Measurements from ENCODE around the gene CA10. TPM values are rescaled to one million over a fixed set of nuclear protein-coding genes. Genes with fewer than 3 reads are reported as not detected.

CA10 gene
- total RNA-seq, 1 experiment from 2014 or later: not detected

DNA sequence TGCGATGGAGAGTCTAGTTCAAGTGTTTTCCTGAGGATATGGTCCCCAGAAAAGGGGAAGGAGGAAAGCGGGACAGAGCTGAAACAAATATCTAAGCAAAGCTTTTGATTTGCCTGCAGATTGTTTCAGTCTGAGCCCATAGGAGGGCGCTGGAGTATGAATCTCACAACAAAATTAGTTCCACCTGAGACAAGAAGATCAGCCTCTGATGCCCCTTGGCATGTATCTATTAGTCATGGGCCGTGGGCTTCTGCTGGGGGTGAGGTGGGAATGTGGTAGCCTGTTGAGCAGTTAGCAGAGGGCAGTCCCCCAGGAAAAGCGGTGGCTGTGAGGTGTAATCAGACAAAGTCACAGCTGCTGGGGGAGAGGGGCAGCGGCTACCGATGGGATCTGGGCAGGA is 446.9 kb downstream of the CA10 start:
- ChIA-PET CTCF (no interaction called here), POLR2A (no interaction called here)
- Histone ChIP-seq H3K27me3 (replicated peaks; ENCODE audit: control insufficient read depth, insufficient read depth, low read length) (no peaks in the 10 kb centered on the region), H3K4me3 (ENCODE audit: low read depth, low read length) (no peak overlapping the region), H3K4me1 (peaks cover 12% of the 10 kb centered on the region), H3K9me3 (no peaks in the 10 kb centered on the region), H3K36me3 (ENCODE audit: control insufficient read depth, insufficient read depth, low read length) (no peaks in the 10 kb centered on the region)
- Mint-ChIP-seq H3K36me3 (ENCODE audit: insufficient read depth, unreplicated experiment) (no peaks in the 10 kb centered on the region), H3K4me3 (ENCODE audit: unreplicated experiment) (no peak overlapping the region), H3K27ac (ENCODE audit: unreplicated experiment) (no peak overlapping the region), H3K9me3 (ENCODE audit: unreplicated experiment) (no peaks in the 10 kb centered on the region), H3K27me3 (ENCODE audit: insufficient read depth, unreplicated experiment) (peaks cover 10% of the 10 kb centered on the region), H3K4me1 (ENCODE audit: low read depth, unreplicated experiment) (peaks cover 12% of the 10 kb centered on the region)
- DNase-seq: no peak
- BruUV-seq (replicated peaks): no TSS peak
- intact Hi-C loops (cut with micrococcal nuclease; ENCODE audit: unreplicated experiment): no loop called here
- TF ChIP-seq, protein P1, sequence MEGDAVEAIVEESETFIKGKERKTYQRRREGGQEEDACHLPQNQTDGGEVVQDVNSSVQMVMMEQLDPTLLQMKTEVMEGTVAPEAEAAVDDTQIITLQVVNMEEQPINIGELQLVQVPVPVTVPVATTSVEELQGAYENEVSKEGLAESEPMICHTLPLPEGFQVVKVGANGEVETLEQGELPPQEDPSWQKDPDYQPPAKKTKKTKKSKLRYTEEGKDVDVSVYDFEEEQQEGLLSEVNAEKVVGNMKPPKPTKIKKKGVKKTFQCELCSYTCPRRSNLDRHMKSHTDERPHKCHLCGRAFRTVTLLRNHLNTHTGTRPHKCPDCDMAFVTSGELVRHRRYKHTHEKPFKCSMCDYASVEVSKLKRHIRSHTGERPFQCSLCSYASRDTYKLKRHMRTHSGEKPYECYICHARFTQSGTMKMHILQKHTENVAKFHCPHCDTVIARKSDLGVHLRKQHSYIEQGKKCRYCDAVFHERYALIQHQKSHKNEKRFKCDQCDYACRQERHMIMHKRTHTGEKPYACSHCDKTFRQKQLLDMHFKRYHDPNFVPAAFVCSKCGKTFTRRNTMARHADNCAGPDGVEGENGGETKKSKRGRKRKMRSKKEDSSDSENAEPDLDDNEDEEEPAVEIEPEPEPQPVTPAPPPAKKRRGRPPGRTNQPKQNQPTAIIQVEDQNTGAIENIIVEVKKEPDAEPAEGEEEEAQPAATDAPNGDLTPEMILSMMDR (IDR thresholded peaks at IDR 0.05; ENCODE audit: insufficient read depth in 1 of 2, low read depth in 1 of 2, low read length in 1 of 2, severe bottlenecking in 1 of 2, unreplicated experiment in 1 of 2): no peak

DNA sequence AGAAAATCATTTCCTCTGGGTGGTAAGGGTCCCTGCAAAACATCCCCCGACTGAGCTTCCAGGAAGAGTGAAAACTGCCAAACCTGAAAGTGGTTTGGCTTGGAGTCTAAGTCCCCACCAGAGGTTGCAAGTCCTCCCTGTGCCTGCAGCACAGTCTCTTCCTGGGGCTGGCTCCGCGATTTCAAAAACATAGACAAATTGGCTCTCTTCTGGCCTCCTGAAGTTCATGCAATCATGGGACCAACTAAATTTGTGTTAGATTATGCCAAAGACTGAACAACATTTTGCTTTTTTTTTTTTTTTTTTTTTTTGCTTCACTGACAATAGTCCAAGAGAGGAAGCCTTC is 447.9 kb downstream of the CA10 start:
- Mint-ChIP-seq H3K4me1 (ENCODE audit: low read depth, unreplicated experiment) (peaks cover 12% of the 10 kb centered on the region), H3K4me3 (ENCODE audit: unreplicated experiment) (no peak overlapping the region), H3K27ac (ENCODE audit: unreplicated experiment) (no peak overlapping the region), H3K9me3 (ENCODE audit: unreplicated experiment) (no peaks in the 10 kb centered on the region), H3K36me3 (ENCODE audit: insufficient read depth, unreplicated experiment) (no peaks in the 10 kb centered on the region), H3K27me3 (ENCODE audit: insufficient read depth, unreplicated experiment) (peaks cover 10% of the 10 kb centered on the region)
- Histone ChIP-seq H3K4me3 (ENCODE audit: low read depth, low read length) (no peak overlapping the region), H3K36me3 (ENCODE audit: control insufficient read depth, insufficient read depth, low read length) (no peaks in the 10 kb centered on the region), H3K9me3 (no peaks in the 10 kb centered on the region), H3K4me1 (peaks cover 12% of the 10 kb centered on the region), H3K27me3 (replicated peaks; ENCODE audit: control insufficient read depth, insufficient read depth, low read length) (no peaks in the 10 kb centered on the region)
- intact Hi-C loops (cut with micrococcal nuclease; ENCODE audit: unreplicated experiment): no loop called here
- TF ChIP-seq, protein P1 (IDR thresholded peaks at IDR 0.05; ENCODE audit: insufficient read depth in 1 of 2, low read depth in 1 of 2, low read length in 1 of 2, severe bottlenecking in 1 of 2, unreplicated experiment in 1 of 2): no peak
- BruUV-seq (replicated peaks): no TSS peak
- no peak for DNase-seq
- POLR2A ChIA-PET: no interaction called here
- CTCF ChIA-PET: no interaction called here

DNA sequence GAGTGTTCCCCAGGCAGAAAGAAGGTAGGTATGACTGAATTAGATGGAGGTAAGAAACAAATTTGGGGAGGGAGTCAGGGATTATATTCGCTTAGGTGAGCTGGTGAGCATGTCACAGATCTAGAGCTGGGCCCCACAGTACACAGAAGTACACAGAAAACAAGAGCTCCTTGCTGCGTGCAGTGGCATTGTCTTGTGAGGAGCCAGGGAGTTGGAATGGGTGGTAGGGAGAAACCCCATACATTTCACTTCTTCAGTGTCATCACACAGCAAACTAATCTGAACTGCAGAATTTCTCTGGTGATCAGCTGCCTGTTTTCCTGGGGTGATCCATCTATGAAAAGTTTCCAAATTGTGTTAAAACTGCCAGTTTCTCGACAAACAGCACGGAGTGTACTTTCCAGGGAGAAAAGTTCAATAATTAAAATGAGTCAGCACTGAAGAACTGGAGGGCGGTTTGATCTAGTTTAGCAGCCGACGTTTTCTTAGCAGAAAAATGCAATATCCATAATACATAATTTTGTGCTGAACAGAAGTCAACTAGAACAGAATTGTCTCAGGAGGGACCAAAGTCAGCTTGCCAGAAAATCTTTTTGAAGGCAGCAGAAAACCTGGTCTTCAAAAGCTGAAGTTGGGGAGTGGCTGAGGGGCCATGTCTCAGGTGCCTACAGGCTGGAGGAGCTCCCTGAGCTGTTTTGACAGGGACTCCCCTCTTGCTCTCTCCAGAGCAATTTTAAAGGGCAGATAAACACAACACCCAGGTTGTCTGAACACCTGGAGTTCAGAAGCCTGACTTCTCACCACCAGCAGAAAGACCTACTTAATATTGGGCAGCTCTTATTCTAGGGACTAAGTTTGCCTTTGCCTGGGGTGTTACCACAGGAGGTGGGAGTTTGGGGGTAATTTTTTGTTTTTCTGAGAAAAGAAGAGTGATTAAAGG is 448.6 kb downstream of the CA10 start:
- H3K9me3 ChIP-seq: no peaks in the 10 kb centered on the region
- H3K4me1 ChIP-seq: peaks cover 12% of the 10 kb centered on the region
- H3K9me3 Mint-ChIP-seq (ENCODE audit: unreplicated experiment): no peaks in the 10 kb centered on the region
- H3K4me3 ChIP-seq (ENCODE audit: low read depth, low read length): no peak overlapping the region
- H3K4me1 Mint-ChIP-seq (ENCODE audit: low read depth, unreplicated experiment): peaks cover 12% of the 10 kb centered on the region
- POLR2A ChIA-PET: no interaction called here
- BruUV-seq (replicated peaks): no TSS peak
- peaks cover 10% of the 10 kb centered on the region for H3K27me3 Mint-ChIP-seq (ENCODE audit: insufficient read depth, unreplicated experiment)
- DNase-seq: no peak
- no peaks in the 10 kb centered on the region for H3K27me3 ChIP-seq (replicated peaks; ENCODE audit: control insufficient read depth, insufficient read depth, low read length)
- H3K4me3 Mint-ChIP-seq (ENCODE audit: unreplicated experiment): no peak overlapping the region
- no peaks in the 10 kb centered on the region for H3K36me3 ChIP-seq (ENCODE audit: control insufficient read depth, insufficient read depth, low read length)
- intact Hi-C loops (cut with micrococcal nuclease; ENCODE audit: unreplicated experiment): no loop called here
- no peak overlapping the region for H3K27ac Mint-ChIP-seq (ENCODE audit: unreplicated experiment)
- no peaks in the 10 kb centered on the region for H3K36me3 Mint-ChIP-seq (ENCODE audit: insufficient read depth, unreplicated experiment)
- CTCF ChIA-PET: no interaction called here
- TF ChIP-seq, protein P1 (IDR thresholded peaks at IDR 0.05; ENCODE audit: insufficient read depth in 1 of 2, low read depth in 1 of 2, low read length in 1 of 2, severe bottlenecking in 1 of 2, unreplicated experiment in 1 of 2): no peak

Measured in Caco-2 (cell line).